HEK293 (cell line): ENCODE results near the gene AGRN.

Source experiments
- CTCF ChIA-PET: fragments of 350-600 bp; formaldehyde crosslinking; extraction: SDS; loops from one replicate; lab custom pipeline; 2021; ENCODE audit warnings: antibody characterized with exemption; lab: Yijun Ruan, JAX
- POLR2A ChIA-PET: fragments of 300-600 bp; formaldehyde crosslinking; extraction: SDS; loops from one replicate; lab custom pipeline; 2020; ENCODE audit warnings: antibody characterized with exemption, inconsistent platforms; lab: Yijun Ruan, JAX
- H3K27ac ChIP-seq: fragments of 200-500 bp; sonication (Bioruptor generic); 2 replicates; pipeline ENCODE4 v1.5.1; 2014; ENCODE audit warnings: low read depth, low read length, control low read depth, inconsistent platforms; ENCODE audit errors: extremely low read depth
- H3K36me3 ChIP-seq, 2 experiments: fragments of 200-500 bp in 1 of 2; sonication (Bioruptor generic) in 1 of 2; 1 replicate in 1 of 2; 2 replicates in 1 of 2; pipeline ENCODE4 v1.5.1; 2014 to 2017; ENCODE audit warnings: inconsistent platforms in 2 of 2, low read length in 2 of 2; ENCODE audit not compliant: control insufficient read depth in 2 of 2, insufficient read depth in 1 of 2
- H3K4me1 ChIP-seq: fragments of 200-500 bp; sonication (Bioruptor generic); 2 replicates; pipeline ENCODE4 v1.5.1; 2014; ENCODE audit warnings: mild to moderate bottlenecking, low read length, inconsistent platforms; ENCODE audit not compliant: control insufficient read depth, insufficient read depth
- H3K4me3 ChIP-seq: 2 replicates; pipeline ENCODE4 v1.5.1; 2011; ENCODE audit warnings: low read depth, mild to moderate bottlenecking, control low read depth, low read length, moderate library complexity
- H3K9me3 ChIP-seq: fragments of 200-500 bp; sonication (Bioruptor generic); 2 replicates; pipeline ENCODE4 v1.5.1; 2014; ENCODE audit warnings: low read depth, low read length, inconsistent platforms; ENCODE audit not compliant: control insufficient read depth, insufficient read depth
- BCL11B ChIP-seq: fragments of 450-650 bp; formaldehyde crosslinking; IDR thresholded peaks from 2 replicates; pipeline ENCODE4 v1.5.1; 2016; ENCODE audit warnings: low read depth, missing biosample characterization, missing genetic modification characterization
- IKZF3 ChIP-seq: fragments of 450-650 bp; IDR thresholded peaks from 2 replicates; pipeline ENCODE4 v1.5.0; 2018; ENCODE audit warnings: missing biosample characterization, mild to moderate bottlenecking, missing genetic modification characterization, moderate library complexity
- KLF16 ChIP-seq: fragments of 450-650 bp; formaldehyde crosslinking; IDR thresholded peaks from 2 replicates; pipeline ENCODE4 v1.5.1; 2017; ENCODE audit warnings: missing biosample characterization, missing genetic modification characterization
- REST ChIP-seq: fragments of 450-650 bp; formaldehyde crosslinking; IDR thresholded peaks from 2 replicates; pipeline ENCODE4 v1.5.1; 2016; ENCODE audit warnings: missing biosample characterization, missing genetic modification characterization
- SCRT1 ChIP-seq: fragments of 450-650 bp; formaldehyde crosslinking; IDR thresholded peaks from 2 replicates; pipeline ENCODE4 v1.5.1; 2016; ENCODE audit warnings: missing biosample characterization, missing genetic modification characterization, borderline replicate concordance
- ZBTB49 ChIP-seq: fragments of 450-650 bp; formaldehyde crosslinking; IDR thresholded peaks from 2 replicates; pipeline ENCODE4 v1.5.1; 2016; ENCODE audit warnings: missing biosample characterization, missing genetic modification characterization, low read depth
- ZNF157 ChIP-seq: fragments of 450-650 bp; formaldehyde crosslinking; IDR thresholded peaks from 2 replicates; pipeline ENCODE4 v1.5.1; 2016; ENCODE audit warnings: missing biosample characterization, missing genetic modification characterization
- ZNF266 ChIP-seq: fragments of 450-650 bp; formaldehyde crosslinking; IDR thresholded peaks from 2 replicates; pipeline ENCODE4 v1.5.1; 2016; ENCODE audit warnings: missing biosample characterization, missing genetic modification characterization, low read depth
- ZNF274 ChIP-seq, 2 experiments: fragments of 200-500 bp in 1 of 2; fragments of 450-650 bp in 1 of 2; sonication (Bioruptor generic) in 1 of 2; formaldehyde crosslinking in 1 of 2; IDR thresholded peaks; 2 replicates each; pipeline versions ENCODE4 v1.5.1 to v1.6.1; 2014 to 2016; ENCODE audit warnings: borderline replicate concordance in 1 of 2, inconsistent platforms in 1 of 2, low read length in 1 of 2, missing biosample characterization in 1 of 2, missing genetic modification characterization in 1 of 2
- ZNF501 ChIP-seq: fragments of 450-650 bp; formaldehyde crosslinking; IDR thresholded peaks from 2 replicates; pipeline ENCODE4 v1.5.1; 2016; ENCODE audit warnings: missing biosample characterization, missing genetic modification characterization
- ZNF747 ChIP-seq: fragments of 450-650 bp; formaldehyde crosslinking; IDR thresholded peaks from 2 replicates; pipeline ENCODE4 v1.5.1; 2016; ENCODE audit warnings: missing biosample characterization, missing genetic modification characterization
- ZNF785 ChIP-seq: fragments of 450-650 bp; formaldehyde crosslinking; IDR thresholded peaks from 2 replicates; pipeline ENCODE4 v1.5.1; 2016; ENCODE audit warnings: missing biosample characterization, missing genetic modification characterization

AGRN gene

GRCh38 chr1:1033731-1034438, 14.0 kb downstream of the AGRN start (continued):
- TF ChIP-seq ZNF501, result no peak
- TF ChIP-seq ZNF157 (tag by site-specific recombination), result no peak

GRCh38 chr1:1034439-1034781, 14.5 kb downstream of the AGRN start:
- ChIA-PET POLR2A (interaction anchor here (1.0 kb wide), 1 partner anchor 20 kb away, joined by 3 read pairs; no protein-coding TSS in a partner anchor), CTCF (no interaction called here)
- no peaks in the 10 kb centered on the region for H3K4me1 ChIP-seq
- no peak overlapping the region for H3K4me3 ChIP-seq
- no peaks in the 10 kb centered on the region for H3K9me3 ChIP-seq
- H3K27ac ChIP-seq, result no peak overlapping the region
- H3K36me3 ChIP-seq, result peaks cover 0 to 24% of the 10 kb centered on the region in 2 experiments; a peak in 1 of 3 replicates
- TF ChIP-seq IKZF3 (tag by site-specific recombination), result no peak

- ChIA-PET CTCF (interaction anchor here (0.6 kb wide), 1 partner anchor 20 kb away, joined by 3 read pairs; no protein-coding TSS in a partner anchor), POLR2A (no interaction called here)
- no peak for TF ChIP-seq ZBTB49 (tag by site-specific recombination)
- no peak for TF ChIP-seq BCL11B (tag by site-specific recombination)
- no peak for TF ChIP-seq SCRT1
- TF ChIP-seq REST (tag by site-specific recombination), result peak; percentile 71
- no peak for TF ChIP-seq ZNF747 (tag by site-specific recombination)
- no peak for TF ChIP-seq ZNF266 (tag by site-specific recombination)
- TF ChIP-seq ZNF785, result no peak
- TF ChIP-seq ZNF274 (IDR thresholded peaks at IDR 0.05; ENCODE audit: low read length), result no peak
- TF ChIP-seq ZNF274 (tag by site-specific recombination; IDR thresholded peaks at IDR 0.05; ENCODE audit: borderline replicate concordance), result no peak
- no peak for TF ChIP-seq KLF16 (tag by site-specific recombination)
- H3K27ac ChIP-seq, result no peak overlapping the region
- no peak overlapping the region for H3K4me3 ChIP-seq
- no peaks in the 10 kb centered on the region for H3K4me1 ChIP-seq
- H3K9me3 ChIP-seq, result no peaks in the 10 kb centered on the region
- H3K36me3 ChIP-seq, result peaks cover 0 to 24% of the 10 kb centered on the region in 2 experiments; a peak in 1 of 3 replicates
Measured at GRCh38 chr1:1035291-1035943, 15.5 kb downstream of the AGRN start.
